Central memory CD4-positive, alpha-beta T cell (primary cell): ENCODE data around the gene P2RY12.

Experiments used
- DNase-seq: peaks from one replicate; pipeline ENCODE4 v3.0.0; 2022

The P2RY12 gene

DNA sequence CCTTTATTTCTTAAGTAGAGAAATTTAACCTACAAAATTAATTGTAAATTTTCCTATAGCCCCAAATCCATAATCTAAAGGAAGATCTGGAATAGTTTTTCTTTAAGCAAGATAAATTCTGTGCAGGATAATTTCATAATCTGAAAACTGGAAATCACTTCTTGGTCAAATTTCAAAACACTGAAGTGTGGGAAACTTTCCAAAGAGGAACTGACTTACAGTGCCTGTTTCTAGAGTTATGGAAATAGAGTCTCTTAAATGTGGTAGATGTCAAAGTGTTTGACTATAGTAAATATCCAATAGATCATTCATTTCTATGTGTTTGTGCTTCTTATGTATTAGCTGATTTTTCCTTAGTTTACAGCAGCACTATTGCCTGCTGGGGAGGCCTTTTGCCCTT is 53.7 kb downstream of the P2RY12 start:
- no peak for DNase-seq

DNA sequence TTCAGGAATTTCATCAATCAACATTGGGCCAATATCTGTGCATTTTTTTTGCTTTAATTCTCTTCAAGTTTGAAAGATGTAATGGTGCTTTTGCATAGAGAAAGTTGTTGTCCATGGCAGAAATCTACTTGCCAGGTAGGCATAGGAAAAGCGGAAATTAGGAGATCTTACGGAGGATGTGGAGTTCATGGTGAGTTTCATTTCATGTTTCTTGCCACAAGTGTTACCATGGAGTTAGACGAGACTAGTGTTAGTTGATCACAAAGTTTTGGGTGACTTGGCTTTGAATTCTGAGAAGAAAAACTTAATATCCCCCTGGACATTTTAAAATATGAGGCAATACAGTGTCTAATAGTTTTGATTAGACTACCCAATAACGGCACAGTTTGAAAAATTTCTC is 54.2 kb downstream of the P2RY12 start:
- DNase-seq = no peak

DNA sequence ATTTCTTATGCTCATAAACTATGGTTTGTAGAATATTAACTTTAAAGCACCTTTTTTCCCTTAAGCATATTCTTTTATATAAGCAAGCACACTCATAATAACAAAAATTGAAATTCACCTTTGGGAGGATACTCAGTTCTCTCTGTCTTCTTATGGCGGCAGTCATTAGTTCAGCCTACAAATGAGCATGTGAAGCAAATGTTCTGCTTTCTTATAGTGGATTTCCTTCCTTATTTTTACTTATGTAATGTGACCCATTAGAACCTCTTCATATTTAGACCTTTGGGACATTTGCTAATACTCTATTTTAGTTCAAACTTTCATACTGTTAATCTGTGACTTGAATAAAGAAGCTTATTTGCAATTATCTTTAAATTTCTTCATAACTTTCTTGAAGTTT is 55.2 kb downstream of the P2RY12 start, which contains the start of gene P2RY13:
Gene P2RY13, minus strand, starts transcription at position 187 of the 400 bp plus-strand sequence. Its CDS starts 21 bp downstream, at position 166.
- DNase-seq = no peak

DNA sequence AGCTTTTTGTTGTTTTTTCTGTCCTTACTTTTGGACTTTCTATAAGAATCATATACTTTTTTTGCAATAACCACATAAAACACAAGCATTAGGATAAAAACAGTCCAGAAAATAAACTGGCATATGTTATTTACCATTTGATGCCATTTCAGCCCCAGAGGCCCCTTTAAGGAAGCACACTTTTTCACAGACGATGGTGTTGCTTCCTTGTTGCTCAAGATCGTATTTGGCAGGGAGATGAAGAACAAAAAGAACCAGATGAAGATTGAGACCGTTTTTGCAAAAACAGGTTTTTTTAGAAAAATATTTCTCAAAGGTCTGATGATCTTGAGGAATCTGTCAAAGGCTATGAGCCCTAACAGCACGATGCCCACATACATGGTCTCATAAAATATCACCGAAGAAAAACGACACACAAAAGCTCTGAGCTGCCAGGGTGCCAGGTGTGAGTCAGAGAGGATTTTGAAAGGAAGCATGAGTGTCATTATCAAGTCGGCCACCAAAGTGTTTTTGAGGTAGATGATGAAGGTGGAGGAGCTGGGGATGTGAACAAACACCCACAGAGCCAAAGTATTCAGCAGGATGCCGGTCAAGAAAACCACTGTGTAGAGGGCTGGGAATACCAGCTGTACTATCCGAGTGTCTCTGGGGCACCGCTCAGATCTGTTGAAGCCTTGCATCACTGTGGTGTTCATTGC is 56.1 kb downstream of the P2RY12 start:
- DNase-seq = no peak

DNA sequence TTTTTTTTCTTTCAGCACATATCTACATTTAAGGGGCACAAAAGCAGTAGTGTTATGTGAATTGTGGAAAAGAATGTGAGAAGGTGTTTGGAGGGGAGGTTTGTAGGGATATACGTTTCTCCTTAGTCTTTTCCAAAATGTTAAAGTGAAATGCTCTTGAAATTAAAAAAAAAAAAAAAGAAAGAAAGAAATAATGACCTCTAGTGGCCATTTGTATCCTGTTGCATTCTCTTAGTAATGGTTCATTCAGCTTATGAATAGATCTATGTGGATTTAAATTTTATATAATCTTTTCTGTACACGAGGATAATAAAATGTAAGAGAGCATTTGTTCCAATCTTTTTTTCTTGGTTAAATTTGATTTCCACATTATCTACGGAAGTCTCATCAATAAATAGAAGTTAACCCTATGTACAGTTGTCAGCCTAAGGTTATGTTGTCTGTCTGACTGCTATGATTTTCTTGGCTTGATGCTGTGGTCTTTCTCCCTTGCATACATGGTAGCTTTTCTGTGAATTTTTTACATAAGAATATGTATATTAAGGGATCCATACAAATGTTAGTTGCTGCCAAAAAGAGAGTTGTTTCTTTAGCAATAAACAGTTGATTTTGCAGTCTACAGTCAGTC is 56.9 kb downstream of the P2RY12 start:
- no peak for DNase-seq

DNA sequence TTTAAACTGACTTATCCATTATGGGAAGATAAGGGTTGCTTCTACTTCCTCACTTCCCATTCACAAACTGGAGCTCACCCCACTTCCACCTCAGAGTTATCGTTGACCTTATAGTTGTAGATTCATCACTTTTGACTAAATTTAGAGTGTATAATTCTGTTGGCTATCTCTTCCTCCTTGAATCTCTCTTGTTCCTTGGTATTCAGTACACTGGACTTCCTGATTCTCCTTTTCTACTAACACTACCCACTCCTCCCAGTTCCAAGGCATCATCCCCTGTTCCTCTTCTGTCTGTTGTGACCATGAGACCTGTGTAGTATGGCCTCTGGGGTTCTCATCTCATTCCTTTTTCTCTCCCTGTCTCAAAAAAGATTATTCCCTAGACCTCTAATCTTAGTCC is 62.0 kb downstream of the P2RY12 start:
- DNase-seq = no peak

DNA sequence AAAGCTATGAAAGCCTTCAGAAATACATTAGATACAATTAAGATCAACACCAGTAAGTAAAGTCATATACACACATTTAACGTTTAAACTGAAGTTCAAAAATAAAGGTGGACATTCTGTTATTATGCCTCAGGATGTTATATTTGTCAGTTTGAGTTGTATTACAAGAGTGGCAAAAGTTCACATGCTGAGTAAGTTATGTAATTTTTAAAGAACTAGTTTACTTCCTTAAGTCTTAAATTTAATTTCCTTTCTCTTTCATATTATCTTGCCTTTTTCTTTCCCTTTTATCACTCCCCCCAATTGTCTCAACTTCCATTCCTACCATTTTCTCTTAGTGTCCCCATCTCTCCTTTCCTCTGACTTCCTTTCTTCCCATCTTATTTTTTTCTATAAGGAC is 63.0 kb downstream of the P2RY12 start:
- DNase-seq = no peak

DNA sequence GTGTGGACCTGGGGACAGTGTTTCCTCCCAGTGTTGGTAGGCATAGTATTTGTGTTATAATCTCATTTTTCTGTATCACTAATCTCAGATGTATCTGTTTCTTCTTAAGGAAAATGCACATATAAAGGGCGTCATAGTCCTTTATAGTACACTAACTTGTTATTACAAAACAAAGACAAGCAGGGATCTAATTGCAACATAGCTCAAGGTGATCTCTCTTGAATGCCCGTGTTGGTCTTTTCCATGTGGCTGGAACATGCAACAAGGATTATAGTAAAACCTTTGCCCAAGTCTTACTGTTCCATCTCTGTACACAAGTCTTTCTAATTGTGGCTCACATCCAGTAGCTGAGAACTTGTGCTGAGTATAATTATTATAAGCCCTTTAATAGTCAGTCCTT is 64.4 kb downstream of the P2RY12 start:
- DNase-seq = no peak

DNA sequence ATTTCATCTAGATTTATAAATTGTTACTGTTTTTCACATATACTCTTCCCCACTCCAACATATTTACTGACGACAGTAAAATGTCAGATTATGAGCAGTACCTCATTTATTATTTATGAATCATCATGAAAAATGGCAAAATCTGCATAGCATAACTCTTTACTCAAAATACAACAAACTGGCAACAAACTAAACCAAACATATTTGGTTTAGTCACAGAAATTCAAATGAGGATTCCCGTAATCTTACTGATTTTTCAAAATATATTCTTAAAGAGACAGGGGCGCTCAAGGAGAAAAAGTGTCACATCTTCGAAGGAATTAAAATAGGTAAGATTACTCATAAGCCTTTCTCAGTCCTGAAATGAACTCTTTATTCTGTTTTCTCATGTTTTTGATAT is 64.9 kb downstream of the P2RY12 start:
- DNase-seq = no peak

DNA sequence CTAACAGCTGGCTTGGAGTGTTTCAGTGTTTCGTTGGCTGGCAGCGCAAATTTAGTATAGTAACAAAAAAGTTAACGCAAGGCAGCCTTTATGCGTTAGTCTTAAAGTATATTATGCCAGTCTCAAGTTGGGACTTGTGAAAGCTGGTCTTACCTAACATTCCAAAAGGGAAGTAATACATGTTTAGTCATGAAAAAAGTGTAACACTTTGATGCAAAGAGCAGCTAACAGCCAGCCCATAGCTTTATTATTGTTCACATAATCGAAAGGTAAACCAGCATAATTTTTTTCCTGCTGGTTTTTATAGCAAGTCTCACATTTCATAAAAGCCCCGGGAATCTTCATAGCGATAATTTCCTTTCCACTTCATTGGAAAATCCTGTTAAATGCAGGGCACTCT is 65.6 kb downstream of the P2RY12 start:
- no peak for DNase-seq

DNA sequence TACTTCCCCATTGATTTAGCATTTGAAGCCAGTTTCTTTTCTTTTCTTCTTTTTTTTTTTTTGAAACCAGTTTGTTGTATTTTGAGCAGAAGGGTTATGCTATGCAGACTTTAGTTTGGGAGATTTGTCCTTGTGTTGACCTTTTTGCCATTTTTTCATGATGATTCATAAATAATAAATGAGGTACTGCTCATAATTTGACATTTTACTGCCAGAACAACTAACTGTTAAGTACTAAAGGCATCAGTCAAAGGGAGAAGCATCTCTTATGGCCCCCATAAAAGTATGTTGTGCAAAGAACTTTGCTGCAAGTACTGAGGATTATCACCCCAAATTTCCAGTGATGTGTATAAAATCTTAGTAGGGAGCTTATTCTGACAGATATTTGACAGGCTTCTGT is 66.2 kb downstream of the P2RY12 start:
- no peak for DNase-seq

DNA sequence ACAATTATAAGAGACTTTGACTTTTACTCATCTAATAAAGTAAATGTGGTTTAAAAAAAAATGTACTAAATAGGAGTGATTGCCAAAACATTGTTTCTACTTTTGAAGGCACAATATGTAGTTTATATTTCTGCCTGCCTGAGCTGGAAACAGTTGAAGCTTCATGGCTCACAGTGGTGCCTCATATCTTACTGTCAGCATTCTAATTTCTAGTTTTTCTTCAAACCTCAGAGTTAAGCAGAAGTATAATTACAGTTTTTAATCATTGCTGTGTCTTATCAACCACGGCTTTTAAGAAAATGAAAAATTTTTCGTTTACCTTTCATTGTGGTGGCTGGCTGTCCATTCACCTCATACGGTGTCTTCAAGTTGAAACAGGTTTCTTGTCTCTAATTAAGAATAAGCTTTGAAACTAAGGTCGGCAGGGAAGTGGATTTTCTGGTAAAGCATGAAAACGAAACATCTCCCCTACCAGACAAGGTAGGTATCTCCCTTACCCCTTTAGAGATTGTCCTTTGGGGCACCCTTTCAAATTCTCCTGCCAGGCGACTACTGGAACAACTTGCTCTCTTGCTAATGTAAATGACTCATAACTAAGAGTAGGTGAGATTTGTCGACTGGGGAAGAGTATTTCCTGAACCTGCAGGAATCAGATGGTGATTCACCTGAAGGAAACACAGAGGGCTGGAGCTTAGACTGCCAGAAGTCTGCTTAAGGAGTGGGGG is 68.1 kb downstream of the P2RY12 start, which contains the start of gene GPR87:
Gene GPR87, minus strand, starts transcription at position 554 of the 725 bp plus-strand sequence. CDS start 16,720 bp downstream, outside the sequence.
- no peak for DNase-seq

DNA sequence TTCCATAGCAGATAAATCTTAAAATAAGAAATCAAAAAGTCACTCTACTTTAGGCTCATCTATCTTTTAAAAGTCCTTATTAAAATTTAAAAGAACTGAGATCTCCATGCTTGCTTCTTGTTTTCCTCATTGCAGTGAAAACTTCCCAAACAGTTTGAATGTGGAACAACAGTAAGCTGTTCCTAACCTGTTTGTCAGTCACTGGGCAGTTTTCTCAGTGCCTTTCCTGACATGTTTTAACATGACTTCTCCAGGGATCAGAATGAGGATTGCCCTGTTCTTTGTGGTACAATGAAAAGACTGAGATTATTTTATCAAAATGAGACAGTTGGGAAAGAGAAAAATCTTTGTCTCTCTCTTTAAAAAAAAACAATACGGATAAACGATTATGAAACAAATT is 68.7 kb downstream of the P2RY12 start:
- DNase-seq = no peak

DNA sequence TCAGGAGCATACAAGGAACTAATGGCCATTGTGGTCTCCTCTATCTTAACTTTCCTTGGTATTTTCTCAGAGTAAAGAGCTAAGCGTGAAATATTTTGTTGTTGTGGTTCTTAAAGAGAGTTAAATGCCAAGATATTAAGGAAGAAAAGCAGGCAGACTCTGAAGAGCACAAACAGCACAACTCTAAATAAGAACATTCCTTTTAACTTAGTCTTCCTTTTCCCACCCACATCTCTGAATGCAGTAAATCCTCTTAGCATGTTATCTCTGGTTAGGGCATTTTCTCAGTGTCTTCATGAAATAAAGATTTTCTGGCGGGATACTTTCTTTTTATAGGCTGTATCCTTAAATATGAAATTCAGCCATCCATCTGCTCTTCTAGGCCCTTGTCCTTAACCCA is 69.4 kb downstream of the P2RY12 start:
- no peak for DNase-seq

DNA sequence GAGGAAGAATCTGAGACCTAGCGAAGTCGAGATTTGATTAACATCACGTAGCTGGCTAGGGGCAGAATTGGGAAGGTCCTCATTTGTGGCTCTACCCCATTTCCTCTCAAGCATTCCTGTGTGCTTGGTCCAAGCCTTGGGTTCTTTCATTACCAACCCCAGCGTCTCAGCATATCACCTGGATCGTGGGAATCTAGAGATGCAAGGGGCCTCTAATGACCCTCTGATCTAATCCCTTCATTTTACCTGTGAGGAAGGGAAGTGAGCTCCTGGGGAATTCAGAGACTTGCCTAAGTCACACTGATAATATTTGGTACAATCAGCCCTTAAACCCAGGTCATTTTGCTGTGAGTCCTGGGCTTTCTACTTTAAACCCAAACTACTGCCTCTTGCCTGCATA is 70.0 kb downstream of the P2RY12 start:
- DNase-seq = no peak

DNA sequence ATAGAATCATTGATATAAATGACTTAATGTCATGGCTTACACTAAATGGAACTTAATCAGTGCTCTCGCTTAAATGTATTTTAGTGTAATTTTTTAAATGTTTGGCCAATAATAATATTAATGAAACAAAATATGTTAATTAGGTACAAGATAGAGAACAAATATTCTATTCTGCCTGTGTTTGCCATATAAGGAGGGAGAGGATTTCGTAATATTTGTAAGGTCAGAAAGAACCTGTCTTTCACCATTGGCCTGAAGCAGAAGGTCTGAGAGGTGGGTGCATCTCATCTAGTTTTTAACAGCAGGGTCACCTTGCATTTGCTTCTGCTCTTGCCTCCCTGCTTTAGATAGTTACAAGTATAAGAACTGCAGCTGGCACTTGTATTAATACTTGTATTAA is 70.4 kb downstream of the P2RY12 start:
- no peak for DNase-seq

DNA sequence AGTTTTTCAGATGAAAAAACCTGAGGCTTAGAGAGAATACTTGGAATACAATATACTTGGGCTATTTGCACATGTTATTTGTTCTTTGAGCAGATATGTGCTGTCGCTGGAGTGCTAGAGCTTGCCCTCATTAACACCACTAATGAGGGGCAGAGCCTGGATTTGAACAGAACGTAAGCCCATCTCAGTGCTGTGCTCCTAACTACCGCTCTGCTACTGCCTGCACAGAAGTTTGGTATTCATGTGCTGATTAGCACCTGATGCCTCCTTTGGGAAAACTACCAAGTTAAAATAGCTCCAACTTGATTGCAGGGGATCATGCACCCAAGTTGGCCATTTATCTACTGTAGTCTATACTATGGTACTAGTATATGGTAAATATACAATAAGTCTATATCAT is 71.6 kb downstream of the P2RY12 start:
- no peak for DNase-seq

DNA sequence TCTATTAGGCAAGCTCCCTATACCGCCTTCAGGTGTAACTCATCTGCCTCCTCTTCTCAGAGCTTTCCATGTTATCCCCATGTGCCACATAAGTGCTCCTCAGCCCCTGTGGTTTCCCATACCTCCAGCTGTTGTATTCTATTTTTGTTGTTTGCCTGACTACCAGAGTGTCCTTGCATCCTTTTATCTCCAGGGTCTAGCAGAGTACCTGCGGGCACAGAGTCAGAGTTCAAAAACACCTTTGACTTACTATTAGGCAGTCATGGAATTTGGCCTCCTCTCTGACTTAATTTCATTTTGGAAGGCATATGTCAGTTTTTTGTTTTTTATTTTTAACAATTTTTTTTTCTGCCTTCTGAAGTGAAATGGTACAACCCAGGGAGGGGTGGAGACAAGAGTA is 75.0 kb downstream of the P2RY12 start:
- DNase-seq = no peak

DNA sequence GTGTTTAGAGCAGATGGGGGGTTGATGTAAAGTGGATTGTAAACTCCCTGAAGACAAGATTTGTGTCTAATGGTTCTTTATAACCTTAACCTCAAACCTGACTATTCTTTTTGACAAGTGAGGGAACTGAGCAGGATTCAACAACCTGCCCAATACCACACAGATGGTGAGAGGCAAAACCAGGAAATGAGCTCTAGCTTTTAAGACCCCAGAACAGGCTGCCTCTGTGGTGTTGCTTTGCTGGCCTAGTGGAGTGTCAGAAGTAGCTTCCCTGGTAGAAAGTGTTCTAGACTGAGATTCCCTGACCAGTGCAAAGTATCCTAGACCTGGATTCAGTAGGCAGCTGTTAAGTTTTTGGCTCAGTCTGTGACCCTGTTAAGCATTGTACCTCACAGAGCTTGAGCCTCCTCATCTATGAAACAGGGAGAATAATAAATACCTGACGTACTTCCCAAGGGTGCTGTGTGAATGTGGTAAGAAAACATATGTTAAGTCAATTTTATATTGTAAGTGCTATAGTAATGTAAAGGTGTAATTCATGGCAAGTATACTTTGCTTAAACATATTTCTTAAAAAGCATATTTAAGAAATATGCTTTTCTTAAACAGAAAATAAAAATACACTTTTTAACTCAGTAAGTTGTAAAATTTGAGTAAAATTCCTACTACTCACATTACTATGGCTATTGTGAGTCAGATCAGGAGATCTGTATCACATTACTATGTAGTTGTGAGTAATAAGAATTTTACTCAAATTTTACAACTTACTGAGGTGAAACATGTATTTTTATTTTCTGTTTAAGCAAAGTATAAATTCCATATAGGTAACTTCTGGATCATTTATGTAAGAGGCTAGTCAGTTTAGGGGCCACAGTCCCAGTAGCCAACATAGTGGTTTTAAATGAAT is 76.7 kb downstream of the P2RY12 start:
- no peak for DNase-seq

DNA sequence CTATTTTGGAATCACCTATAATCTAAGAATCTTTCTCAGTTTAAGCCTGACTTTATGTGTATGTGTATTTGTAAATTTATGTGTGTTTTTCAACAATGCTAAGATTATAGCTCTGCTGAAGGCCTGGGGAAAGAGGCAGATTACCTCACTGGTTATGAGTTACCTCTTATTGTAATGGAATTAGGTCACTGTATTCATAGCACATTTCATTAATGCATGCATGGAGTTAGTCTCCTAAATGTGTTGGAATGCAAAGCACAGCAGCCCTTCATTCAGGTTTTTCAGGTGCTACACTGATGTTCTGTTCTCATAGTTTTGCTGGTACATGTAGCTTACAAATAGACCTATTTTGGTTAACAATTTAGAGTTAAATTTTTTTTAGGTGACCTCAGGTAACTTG is 77.4 kb downstream of the P2RY12 start:
- no peak for DNase-seq

DNA sequence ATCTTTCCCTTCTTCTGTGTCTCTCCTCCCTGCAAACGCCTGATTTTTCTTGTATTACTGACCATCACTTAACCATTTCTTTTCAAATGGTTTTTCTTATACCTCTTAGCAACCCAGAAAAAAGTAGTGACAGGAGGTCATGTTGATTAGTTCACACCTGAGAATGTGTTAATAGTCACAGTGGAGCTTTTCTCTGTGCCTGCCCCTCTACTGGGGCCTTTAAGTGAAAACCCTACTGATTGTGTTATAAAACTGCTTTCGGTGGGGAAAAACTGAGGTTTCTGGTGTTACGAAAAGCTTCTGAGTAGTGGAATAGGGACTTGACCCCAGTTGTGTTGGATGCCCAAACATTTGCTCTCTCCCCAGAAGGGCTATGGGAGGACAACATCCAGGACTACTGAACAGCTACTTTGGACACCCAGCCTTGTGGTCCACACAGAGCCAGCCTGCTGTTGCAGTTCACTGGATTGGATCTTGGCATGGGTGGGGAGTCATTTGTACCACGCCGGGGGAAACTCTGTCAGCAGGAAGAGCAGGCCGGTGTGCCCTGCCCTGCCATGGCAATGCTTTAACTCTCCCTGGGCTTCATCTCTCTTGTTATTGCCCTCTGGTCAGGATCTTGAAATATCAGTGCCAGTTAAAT is 78.3 kb downstream of the P2RY12 start:
- no peak for DNase-seq

DNA sequence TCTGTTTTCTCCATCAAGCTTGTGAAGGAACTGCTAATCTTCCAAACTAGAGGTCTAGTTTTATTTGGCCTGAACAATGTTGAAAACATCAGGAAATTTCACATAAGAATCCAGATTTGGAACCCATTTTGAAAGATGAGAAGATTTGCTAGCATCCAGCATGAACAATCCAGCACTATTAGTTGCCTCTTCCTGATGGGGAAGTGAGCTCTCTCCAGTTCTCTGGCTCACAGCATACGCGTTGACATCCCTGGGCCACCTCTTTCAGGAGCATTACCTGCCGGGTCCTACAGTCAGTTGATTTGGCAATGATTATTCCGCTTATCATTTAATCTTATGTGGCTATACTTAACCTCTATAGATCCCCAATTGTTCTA is 78.8 kb downstream of the P2RY12 start:
- DNase-seq = no peak
